Psoas muscle (tissue), 8 donors: ENCODE measurements around the gene DTL. TPM values are rescaled to one million over a fixed set of nuclear protein-coding genes. Genes with fewer than 3 reads are reported as not detected.

Experiments
- ATAC-seq, 4 donors: fragments of 200-7000 bp; cut with Tn5 transposase; one replicate each; pipeline ENCODE4 v1.9.1; 2020; ENCODE audit warnings: moderate library complexity in 3 of 4, mild to moderate bottlenecking in 2 of 4
- DNase-seq, 2 donors: peaks; one replicate each; pipeline ENCODE4 v3.0.0-alpha.2; 2020
- H3K27ac ChIP-seq: fragments of 200-600 bp; one replicate; pipeline ENCODE4 v1.8.0; 2022
- H3K27me3 ChIP-seq, 3 donors: fragments of 200-600 bp in 1 of 3; one replicate each; pipeline versions ENCODE4 v1.6.1 to v1.8.0; 2013 to 2022; ENCODE audit warnings: low read length in 2 of 3, mild to moderate bottlenecking in 2 of 3, moderate library complexity in 1 of 3; ENCODE audit not compliant: insufficient read depth in 3 of 3
- H3K36me3 ChIP-seq, 2 donors: fragments of 200-600 bp in 1 of 2; one replicate each; pipeline versions ENCODE4 v1.6.1 to v1.8.0; 2013 to 2022; ENCODE audit warnings: low read depth in 1 of 2, mild to moderate bottlenecking in 1 of 2, moderate library complexity in 1 of 2; ENCODE audit not compliant: insufficient read depth in 1 of 2
- H3K4me1 ChIP-seq: fragments of 200-600 bp; one replicate; pipeline ENCODE4 v1.8.0; 2022
- H3K4me3 ChIP-seq: fragments of 200-600 bp; one replicate; pipeline ENCODE4 v1.8.0; 2022; ENCODE audit warnings: mild to moderate bottlenecking
- H3K9me3 ChIP-seq: fragments of 200-600 bp; one replicate; pipeline ENCODE4 v1.8.0; 2022
- WGBS, 3 donors: extraction: QIAGEN DNeasy Blood & Tissue Kit; methylation state at CpG; one replicate each; pipeline versions ENCODE4 v1.1.6 to v1.1.7; 2013; 5-methylcytosine and 5-hydroxymethylcytosine counted together
- intact Hi-C, 2 donors: fragments of 100-400 bp; cut with DNase I; formaldehyde crosslinking; loops; one replicate each; pipeline versions ENCODE4 v1.11.0 to v1.14.2; 2022
- polyA plus RNA-seq, 3 donors: library from polyadenylated mRNA; stranded (reverse); fragments of 200-250 nt; gene quantifications; one replicate each; pipeline ENCODE4 v1.2.3, GENCODE V29; 2013
- total RNA-seq, 4 donors: library from RNA; stranded (reverse); fragmentation: NEBNext Ultra II Directional in 2 of 4; extraction: Animal tissue kit (Norgen Biotek cat#: 25700) in 2 of 4; gene quantifications; one replicate each; pipeline versions ENCODE4 v1.2.1 to v1.2.4, GENCODE V29; 2021 to 2023
- TF ChIP-seq, protein P1 (sequence below): fragments of 200-600 bp; IDR thresholded peaks from one replicate; pipeline ENCODE4 v1.8.0; 2022; ENCODE audit warnings: antibody characterized with exemption
- donor health status: healthy with polysubstance abuse.
- donor health status: DM: no; HTN: no; CAD: no; lungs with moderate emphysema.
- donor health status: Bipolar disorder and iron deficiency.
- donor health status: healthy.
- donor health status: DM: yes; HTN: yes; CAD: no.
- donor health status: DM: no; HTN: no; CAD: no.
- donor health status: DM: no; HTN: no; CAD: no.
- donor health status: DM: yes; HTN: yes; CAD: no.

DTL gene
- total and polyA plus RNA-seq, 7 donors = 0.12 to 0.72 (median 0.19) TPM

DNA sequence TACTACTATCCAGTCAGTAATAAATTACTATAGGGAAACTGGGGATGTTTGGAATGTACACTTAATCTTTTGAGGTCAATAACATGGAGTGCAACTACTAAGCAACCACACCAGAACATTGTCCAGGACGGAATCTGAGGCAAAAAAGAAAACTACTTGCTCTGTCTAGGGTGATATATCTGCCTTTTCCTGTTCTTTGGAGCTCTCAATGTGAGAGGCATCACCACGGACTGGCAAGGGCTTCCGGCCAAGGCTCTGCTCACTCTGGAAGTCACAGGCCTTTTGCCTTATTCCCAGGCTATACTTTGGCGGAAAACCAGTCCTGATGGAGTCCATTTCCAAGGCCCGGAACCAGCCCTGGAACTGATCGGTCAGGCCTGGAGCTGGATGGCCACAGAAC lies 94.2 kb downstream of the DTL start:
- Histone ChIP-seq H3K9me3 (no peaks in the 10 kb centered on the region), H3K27me3 (no peaks in the 10 kb centered on the region), H3K27ac (no peak overlapping the region), H3K4me1 (no peaks in the 10 kb centered on the region), H3K4me3 (no peak overlapping the region), H3K36me3 (no peaks in the 10 kb centered on the region)
- no peak for ATAC-seq
- intact Hi-C loops = no loop called here
- DNase-seq = no peak
- TF ChIP-seq, protein P1, sequence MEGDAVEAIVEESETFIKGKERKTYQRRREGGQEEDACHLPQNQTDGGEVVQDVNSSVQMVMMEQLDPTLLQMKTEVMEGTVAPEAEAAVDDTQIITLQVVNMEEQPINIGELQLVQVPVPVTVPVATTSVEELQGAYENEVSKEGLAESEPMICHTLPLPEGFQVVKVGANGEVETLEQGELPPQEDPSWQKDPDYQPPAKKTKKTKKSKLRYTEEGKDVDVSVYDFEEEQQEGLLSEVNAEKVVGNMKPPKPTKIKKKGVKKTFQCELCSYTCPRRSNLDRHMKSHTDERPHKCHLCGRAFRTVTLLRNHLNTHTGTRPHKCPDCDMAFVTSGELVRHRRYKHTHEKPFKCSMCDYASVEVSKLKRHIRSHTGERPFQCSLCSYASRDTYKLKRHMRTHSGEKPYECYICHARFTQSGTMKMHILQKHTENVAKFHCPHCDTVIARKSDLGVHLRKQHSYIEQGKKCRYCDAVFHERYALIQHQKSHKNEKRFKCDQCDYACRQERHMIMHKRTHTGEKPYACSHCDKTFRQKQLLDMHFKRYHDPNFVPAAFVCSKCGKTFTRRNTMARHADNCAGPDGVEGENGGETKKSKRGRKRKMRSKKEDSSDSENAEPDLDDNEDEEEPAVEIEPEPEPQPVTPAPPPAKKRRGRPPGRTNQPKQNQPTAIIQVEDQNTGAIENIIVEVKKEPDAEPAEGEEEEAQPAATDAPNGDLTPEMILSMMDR = no peak
- 92 to 95% (median 94%) methylated on average over 6 of the region's 6 CpGs for whole genome bisulfite sequencing, 3 donors

DNA sequence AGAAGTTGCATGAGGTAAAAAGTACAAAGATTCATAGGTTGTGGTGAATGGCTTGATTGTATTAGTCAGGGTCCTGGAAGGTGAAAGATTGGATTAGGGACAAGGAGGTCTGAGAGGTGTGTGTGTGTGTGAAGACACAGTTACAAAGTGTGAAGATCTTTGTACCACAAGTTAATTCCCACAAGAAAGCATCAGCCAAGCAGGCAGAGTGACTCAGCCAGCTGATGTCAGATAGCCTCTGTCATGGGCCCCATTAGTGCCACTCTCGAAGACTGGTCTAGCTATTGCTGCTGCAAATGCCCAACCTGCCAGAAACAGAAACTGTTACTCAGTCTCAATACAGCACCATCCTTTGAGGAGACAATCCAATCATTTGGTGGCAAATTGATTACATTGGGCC lies 96.5 kb downstream of the DTL start:
- Histone ChIP-seq H3K36me3 (no peaks in the 10 kb centered on the region), H3K4me1 (no peaks in the 10 kb centered on the region), H3K4me3 (no peak overlapping the region), H3K9me3 (peaks cover 9% of the 10 kb centered on the region), H3K27me3 (no peaks in the 10 kb centered on the region), H3K27ac (no peak overlapping the region)
- TF ChIP-seq, protein P1 = no peak
- WGBS, 3 donors = 50 to 100% (median 73%) methylated on average over 1 of the region's 1 CpG
- DNase-seq (no peak), ATAC-seq (peak in 3 of 4 donors; percentile 43 to 77 (median 59))
- intact Hi-C loops = no loop called here

DNA sequence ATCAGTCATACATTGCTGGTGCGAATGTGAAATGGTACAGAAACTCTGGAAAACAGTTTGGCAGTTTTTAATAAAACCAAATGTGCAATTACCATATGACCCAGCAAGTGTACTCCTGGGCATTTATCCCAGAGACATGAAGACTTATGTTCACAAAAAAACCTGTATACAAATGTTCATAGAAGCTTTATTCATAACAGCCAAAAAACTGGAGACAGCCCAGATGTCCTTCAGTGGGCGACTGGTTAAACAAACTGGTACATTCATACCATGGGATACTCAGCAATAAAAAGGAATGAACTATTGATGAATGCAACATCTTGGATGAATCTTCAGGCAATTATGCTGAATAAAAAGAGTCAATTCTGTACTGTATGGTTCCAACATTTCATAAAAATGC lies 97.8 kb downstream of the DTL start:
- TF ChIP-seq, protein P1 = no peak
- Histone ChIP-seq H3K9me3 (peaks cover 9% of the 10 kb centered on the region), H3K27me3 (no peaks in the 10 kb centered on the region), H3K36me3 (no peaks in the 10 kb centered on the region), H3K4me1 (no peaks in the 10 kb centered on the region), H3K27ac (no peak overlapping the region), H3K4me3 (no peak overlapping the region)
- DNase-seq (no peak), ATAC-seq (no peak)
- intact Hi-C loops = no loop called here
- 85 to 92% (median 91%) methylated on average over 2 of the region's 2 CpGs for WGBS, 3 donors

DNA sequence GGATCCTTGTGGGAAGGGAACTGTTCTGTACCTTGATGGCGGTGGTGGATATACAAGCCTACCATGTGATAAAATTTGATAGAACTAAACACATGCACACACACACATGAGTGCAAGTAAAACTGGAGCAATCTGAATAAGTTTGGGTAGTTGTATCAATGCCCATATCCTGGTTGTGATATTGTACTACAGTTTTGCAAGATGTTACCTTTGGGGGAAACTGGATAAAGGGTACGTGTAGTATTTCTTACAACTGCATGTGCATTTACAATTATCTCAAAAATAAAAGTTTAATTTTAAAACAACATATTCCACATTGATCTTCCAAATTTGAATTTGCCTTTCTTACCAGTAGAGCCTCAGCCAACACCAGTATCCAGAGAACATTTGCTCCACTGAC lies 99.6 kb downstream of the DTL start:
- intact Hi-C loops = no loop called here
- H3K4me1 ChIP-seq = no peaks in the 10 kb centered on the region
- H3K27me3 ChIP-seq = no peaks in the 10 kb centered on the region
- no peaks in the 10 kb centered on the region for H3K36me3 ChIP-seq
- WGBS, 3 donors = 96 to 97% (median 96%) methylated on average over 2 of the region's 2 CpGs
- H3K4me3 ChIP-seq = no peak overlapping the region
- peaks cover 9% of the 10 kb centered on the region for H3K9me3 ChIP-seq
- no peak for DNase-seq
- TF ChIP-seq, protein P1 = no peak
- no peak for ATAC-seq
- no peak overlapping the region for H3K27ac ChIP-seq

DNA sequence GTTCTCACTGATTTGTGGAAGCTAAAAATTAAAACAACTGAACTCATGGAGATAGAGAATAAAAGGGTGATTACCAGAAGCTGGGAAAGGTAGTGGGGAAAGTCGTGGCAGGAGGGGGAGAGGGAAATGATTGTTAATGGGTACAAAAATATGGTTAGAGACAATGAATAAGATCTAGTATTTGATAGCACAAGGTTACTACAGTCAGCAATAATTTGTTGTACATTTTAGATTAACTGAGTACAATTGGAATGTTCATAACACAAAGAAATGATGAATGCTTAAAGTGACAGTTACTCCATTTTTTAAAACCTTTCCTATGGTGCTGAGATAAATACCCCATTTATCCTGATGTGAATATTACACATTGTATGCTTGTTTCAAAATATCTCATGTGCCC lies 102.3 kb downstream of the DTL start:
- WGBS, 3 donors = 89 to 97% (median 89%) methylated on average over 1 of the region's 1 CpG
- TF ChIP-seq, protein P1 = no peak
- Histone ChIP-seq H3K9me3 (peaks cover 9% of the 10 kb centered on the region), H3K27me3 (no peaks in the 10 kb centered on the region), H3K4me3 (no peak overlapping the region), H3K27ac (no peak overlapping the region), H3K4me1 (no peaks in the 10 kb centered on the region), H3K36me3 (no peaks in the 10 kb centered on the region)
- intact Hi-C loops = no loop called here
- ATAC-seq (no peak), DNase-seq (no peak)
